K562 (cell line): Measurements from ENCODE around the gene AURKB.

ENCODE experiments used
- CTCF ChIP-seq, 3 experiments: IDR thresholded peaks in 2 of 3; conservative IDR thresholded peaks in 1 of 3; 2 replicates each; pipeline ENCODE4 v1.5.1; 2011 to 2012; ENCODE audit warnings: low read length in 3 of 3, mild to moderate bottlenecking in 3 of 3, control low read depth in 2 of 3, improper control_type of control experiment in 1 of 3, inconsistent platforms in 1 of 3, low read depth in 1 of 3, mixed read lengths in 1 of 3, moderate library complexity in 1 of 3; ENCODE audit not compliant: insufficient read depth in 2 of 3
- MLX ChIP-seq, 2 experiments: fragments of 450-650 bp in 1 of 2; sonication (generic) in 1 of 2; formaldehyde crosslinking; conservative IDR thresholded peaks; 2 replicates each; pipeline versions ENCODE4 v1.4.0 to v1.8.1; 2020 to 2022; ENCODE audit warnings: mild to moderate bottlenecking in 1 of 2, missing genetic modification reagents in 1 of 2
- MYNN ChIP-seq, 2 experiments: sonication (generic); formaldehyde crosslinking in 1 of 2; IDR thresholded peaks; 2 replicates each; pipeline versions ENCODE4 v1.5.0 to v1.6.1; 2016 to 2020; ENCODE audit warnings: antibody characterized with exemption in 1 of 2, missing genetic modification reagents in 1 of 2

DNA sequence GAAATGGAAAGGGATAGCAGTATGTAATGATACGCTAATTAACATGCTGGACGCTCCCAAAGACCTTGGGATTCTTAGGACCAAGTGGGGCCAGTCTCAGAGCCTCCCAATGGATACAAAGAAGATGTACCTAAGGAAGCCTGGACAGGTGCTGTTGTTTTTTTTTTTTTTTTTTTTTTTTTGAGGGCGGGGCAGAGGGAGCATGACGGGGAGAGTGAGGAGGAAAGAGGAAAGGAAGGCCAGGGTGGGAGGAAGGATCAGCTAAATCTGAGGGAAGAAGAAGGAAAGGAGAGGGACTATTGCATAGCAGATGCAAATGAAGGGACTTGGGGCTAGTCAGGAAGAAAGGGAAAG, 50.2 kb downstream of the AURKB start:
- TF ChIP-seq CTCF (IDR thresholded peaks at IDR 0.05 in 2 of 3, conservative IDR thresholded peaks at IDR 0.05 in 1 of 3; ENCODE audit: insufficient read depth in 2 of 3, low read depth in 1 of 3, low read length in 3 of 3) (no peak), MLX (CRISPR knock-in tag; conservative IDR thresholded peaks at IDR 0.05) (no peak), MYNN (IDR thresholded peaks at IDR 0.05) (no peak), MYNN (CRISPR knock-in tag; IDR thresholded peaks at IDR 0.05) (no peak)
